T-helper 2 cell treated with Interferon-gamma antibody and Interleukin-4, amounts not matched to agents 5 μg/mL and 100 μg/mL, for 36 hours (primary cell): ENCODE data around the gene PKN2.

Experiments
- DNase-seq: peaks from one replicate; pipeline ENCODE4 v3.0.0; 2021; ENCODE audit warnings: low spot score
- H3K27ac Mint-ChIP-seq: one replicate; pipeline ENCODE4 v1.8.0; 2021; ENCODE audit warnings: mild to moderate bottlenecking, mixed read lengths
- H3K27me3 Mint-ChIP-seq: one replicate; pipeline ENCODE4 v1.8.0; 2021; ENCODE audit warnings: low read depth, mixed read lengths
- H3K36me3 Mint-ChIP-seq: one replicate; pipeline ENCODE4 v1.8.0; 2021; ENCODE audit warnings: low read depth, mixed read lengths
- H3K4me1 Mint-ChIP-seq: one replicate; pipeline ENCODE4 v1.8.0; 2021; ENCODE audit warnings: low read depth, mixed read lengths
- H3K4me3 Mint-ChIP-seq: one replicate; pipeline ENCODE4 v1.8.0; 2022; ENCODE audit warnings: mild to moderate bottlenecking, moderate library complexity, mixed read lengths
- H3K9me3 Mint-ChIP-seq: one replicate; pipeline ENCODE4 v1.8.0; 2021; ENCODE audit warnings: mixed read lengths

PKN2 gene

GRCh38 chr1:88683541-88684481 lies at the start of gene PKN2:
TSS of gene PKN2 (plus strand) at chr1:88684273. CDS start at chr1:88684581, 308 bp downstream.
- H3K4me1 Mint-ChIP-seq: peaks cover 26% of the 10 kb centered on the region
- peak; percentile 99 for DNase-seq
- no peaks in the 10 kb centered on the region for H3K9me3 Mint-ChIP-seq
- H3K36me3 Mint-ChIP-seq: peaks cover 9% of the 10 kb centered on the region
- H3K27me3 Mint-ChIP-seq: peaks cover 12% of the 10 kb centered on the region
- peak within 1 kb of the TSS; percentile 98 for H3K27ac Mint-ChIP-seq
- H3K4me3 Mint-ChIP-seq: peak within 1 kb of the TSS; percentile 91

- H3K27me3 Mint-ChIP-seq: peaks cover 6% of the 10 kb centered on the region
- no peaks in the 10 kb centered on the region for H3K4me1 Mint-ChIP-seq
- H3K4me3 Mint-ChIP-seq: no peak overlapping the region
- no peaks in the 10 kb centered on the region for H3K36me3 Mint-ChIP-seq
- no peak for DNase-seq
- H3K9me3 Mint-ChIP-seq: peaks cover 28% of the 10 kb centered on the region
- H3K27ac Mint-ChIP-seq: no peak overlapping the region
Observed at GRCh38 chr1:88634538-88634937, 49.5 kb upstream of the PKN2 start.

GRCh38 chr1:88640060-88640459 lies 44.0 kb upstream of the PKN2 start:
- DNase-seq: no peak
- Mint-ChIP-seq H3K4me3 (no peak overlapping the region), H3K27me3 (peaks cover 9% of the 10 kb centered on the region), H3K9me3 (peaks cover 13% of the 10 kb centered on the region), H3K36me3 (no peaks in the 10 kb centered on the region), H3K27ac (no peak overlapping the region), H3K4me1 (no peaks in the 10 kb centered on the region)

GRCh38 chr1:88645886-88646285 lies 38.2 kb upstream of the PKN2 start:
- H3K27ac Mint-ChIP-seq: no peak overlapping the region
- H3K9me3 Mint-ChIP-seq: no peaks in the 10 kb centered on the region
- no peaks in the 10 kb centered on the region for H3K4me1 Mint-ChIP-seq
- no peak for DNase-seq
- no peaks in the 10 kb centered on the region for H3K36me3 Mint-ChIP-seq
- H3K27me3 Mint-ChIP-seq: peaks cover 15% of the 10 kb centered on the region
- H3K4me3 Mint-ChIP-seq: no peak overlapping the region

GRCh38 chr1:88646476-88647248 lies 37.4 kb upstream of the PKN2 start:
- H3K36me3 Mint-ChIP-seq: no peaks in the 10 kb centered on the region
- H3K27me3 Mint-ChIP-seq: peaks cover 15% of the 10 kb centered on the region
- no peak overlapping the region for H3K4me3 Mint-ChIP-seq
- no peak overlapping the region for H3K27ac Mint-ChIP-seq
- no peaks in the 10 kb centered on the region for H3K9me3 Mint-ChIP-seq
- no peaks in the 10 kb centered on the region for H3K4me1 Mint-ChIP-seq
- DNase-seq: no peak

- peaks cover 15% of the 10 kb centered on the region for H3K27me3 Mint-ChIP-seq
- H3K4me3 Mint-ChIP-seq: no peak overlapping the region
- H3K4me1 Mint-ChIP-seq: no peaks in the 10 kb centered on the region
- DNase-seq: no peak
- H3K36me3 Mint-ChIP-seq: no peaks in the 10 kb centered on the region
- H3K27ac Mint-ChIP-seq: no peak overlapping the region
- H3K9me3 Mint-ChIP-seq: no peaks in the 10 kb centered on the region
Observed at GRCh38 chr1:88647249-88647645, 36.8 kb upstream of the PKN2 start.

GRCh38 chr1:88647749-88648415 lies 36.2 kb upstream of the PKN2 start:
- Mint-ChIP-seq H3K36me3 (no peaks in the 10 kb centered on the region), H3K27me3 (peaks cover 14% of the 10 kb centered on the region), H3K4me3 (no peak overlapping the region), H3K4me1 (no peaks in the 10 kb centered on the region), H3K27ac (no peak overlapping the region), H3K9me3 (no peaks in the 10 kb centered on the region)
- DNase-seq: no peak

- Mint-ChIP-seq H3K9me3 (no peaks in the 10 kb centered on the region), H3K27ac (no peak overlapping the region), H3K4me1 (no peaks in the 10 kb centered on the region), H3K36me3 (no peaks in the 10 kb centered on the region), H3K27me3 (peaks cover 9% of the 10 kb centered on the region), H3K4me3 (no peak overlapping the region)
- no peak for DNase-seq
Observed at GRCh38 chr1:88648706-88649105, 35.4 kb upstream of the PKN2 start.

- Mint-ChIP-seq H3K4me1 (no peaks in the 10 kb centered on the region), H3K36me3 (no peaks in the 10 kb centered on the region), H3K9me3 (no peaks in the 10 kb centered on the region), H3K27me3 (peaks cover 7% of the 10 kb centered on the region), H3K27ac (no peak overlapping the region), H3K4me3 (no peak overlapping the region)
- no peak for DNase-seq
Observed at GRCh38 chr1:88649932-88650331, 34.1 kb upstream of the PKN2 start.

- peaks cover 4% of the 10 kb centered on the region for H3K27me3 Mint-ChIP-seq
- H3K4me3 Mint-ChIP-seq: no peak overlapping the region
- H3K36me3 Mint-ChIP-seq: no peaks in the 10 kb centered on the region
- no peaks in the 10 kb centered on the region for H3K4me1 Mint-ChIP-seq
- no peak for DNase-seq
- no peak overlapping the region for H3K27ac Mint-ChIP-seq
- no peaks in the 10 kb centered on the region for H3K9me3 Mint-ChIP-seq
Observed at GRCh38 chr1:88650676-88651418, 33.2 kb upstream of the PKN2 start.

- Mint-ChIP-seq H3K9me3 (no peaks in the 10 kb centered on the region), H3K27me3 (peaks cover 5% of the 10 kb centered on the region), H3K36me3 (no peaks in the 10 kb centered on the region), H3K4me3 (no peak overlapping the region), H3K4me1 (peaks cover 8% of the 10 kb centered on the region), H3K27ac (no peak overlapping the region)
- DNase-seq: no peak
Observed at GRCh38 chr1:88655140-88655539, 28.9 kb upstream of the PKN2 start.

GRCh38 chr1:88655685-88656299 lies 28.3 kb upstream of the PKN2 start:
- no peak for DNase-seq
- Mint-ChIP-seq H3K4me3 (no peak overlapping the region), H3K4me1 (peaks cover 13% of the 10 kb centered on the region), H3K36me3 (no peaks in the 10 kb centered on the region), H3K27me3 (peaks cover 2% of the 10 kb centered on the region), H3K9me3 (no peaks in the 10 kb centered on the region), H3K27ac (no peak overlapping the region)

GRCh38 chr1:88658419-88658818 lies 25.7 kb upstream of the PKN2 start:
- peaks cover 29% of the 10 kb centered on the region for H3K4me1 Mint-ChIP-seq
- H3K27ac Mint-ChIP-seq: no peak overlapping the region
- no peak overlapping the region for H3K4me3 Mint-ChIP-seq
- H3K36me3 Mint-ChIP-seq: no peaks in the 10 kb centered on the region
- H3K9me3 Mint-ChIP-seq: no peaks in the 10 kb centered on the region
- DNase-seq: no peak
- H3K27me3 Mint-ChIP-seq: peaks cover 2% of the 10 kb centered on the region
